HepG2 (cell line): Measurements from ENCODE around the gene GIMAP8. TPM values are rescaled to one million over a fixed set of nuclear protein-coding genes. Genes with fewer than 3 reads are reported as not detected.

Source experiments
- ATAC-seq: fragments of 200-7000 bp; cut with Tn5 transposase; 3 replicates; pipeline ENCODE4 v1.9.1; 2020; ENCODE audit warnings: mild to moderate bottlenecking, moderate library complexity
- BruUV-seq: library from RNA; stranded (reverse); fragments of 400-500 nt; replicated peaks from 2 replicates; lab custom pipeline; 2021; lab: Mats Ljungman, UMichigan
- CTCF ChIA-PET: fragments of 300-600 bp; formaldehyde crosslinking; extraction: SDS; loops from one replicate; lab custom pipeline; 2021; ENCODE audit warnings: low total read pairs, inconsistent platforms, low intra/inter-chr PET ratio; lab: Yijun Ruan, JAX
- POLR2A ChIA-PET: fragments of 350-600 bp; sonication (Branson Sonifier 250); formaldehyde crosslinking; loops from one replicate; lab custom pipeline; 2020; ENCODE audit warnings: antibody characterized with exemption, inconsistent platforms; lab: Yijun Ruan, JAX
- DNase-seq: peaks from one replicate; pipeline ENCODE4 v3.0.0-alpha.2; 2015; ENCODE audit warnings: low spot score
- FAIRE-seq: peaks from 3 replicates; lab custom pipeline; 2011; peaks lifted over from hg19 to GRCh38; lab: Jason Lieb, UNC
- H2AFZ ChIP-seq: one replicate; pipeline ENCODE4 v1.6.1; 2011; ENCODE audit warnings: low read length, inconsistent platforms
- H3K27ac ChIP-seq: fragments of 300-600 bp; 3 replicates; pipeline ENCODE4 v1.8.0; 2011; ENCODE audit warnings: mixed run types, mild to moderate bottlenecking, mixed read lengths, low read length, inconsistent platforms; ENCODE audit not compliant: insufficient read depth; ENCODE audit errors: extremely low read length
- H3K27me3 ChIP-seq, 2 experiments: fragments of 200-600 bp in 1 of 2; 2 replicates in 1 of 2; 3 replicates in 1 of 2; pipeline versions ENCODE4 v1.6.0 to v1.8.0; 2011; ENCODE audit warnings: low read length in 2 of 2, mild to moderate bottlenecking in 2 of 2, moderate library complexity in 2 of 2, inconsistent platforms in 1 of 2; ENCODE audit not compliant: insufficient read depth in 2 of 2, control insufficient read depth in 1 of 2
- H3K36me3 ChIP-seq, 2 experiments: fragments of 200-600 bp in 1 of 2; replicated peaks in 1 of 2; 2 replicates in 1 of 2; 3 replicates in 1 of 2; pipeline versions ENCODE4 v1.5.1 to v1.8.0; 2011; ENCODE audit warnings: low read length in 2 of 2, inconsistent platforms in 1 of 2; ENCODE audit not compliant: insufficient read depth in 2 of 2, control insufficient read depth in 1 of 2
- H3K4me1 ChIP-seq: 2 replicates; pipeline ENCODE4 v1.5.1; 2012; ENCODE audit warnings: low read length, inconsistent platforms; ENCODE audit not compliant: insufficient read depth
- H3K4me2 ChIP-seq: 2 replicates; pipeline ENCODE4 v1.6.0; 2011; ENCODE audit warnings: low read depth, low read length, inconsistent platforms
- H3K4me3 ChIP-seq, 3 experiments: fragments of 200-600 bp in 1 of 3; sonication (generic), shearing (Covaris generic) in 1 of 3; replicated peaks in 1 of 3; 2 replicates each; pipeline ENCODE4 v1.5.1; 2011 to 2016; ENCODE audit warnings: low read length in 3 of 3, inconsistent platforms in 2 of 3, low read depth in 2 of 3, mild to moderate bottlenecking in 2 of 3, control low read depth in 1 of 3, mixed read lengths in 1 of 3; ENCODE audit not compliant: insufficient read depth in 1 of 3
- H3K79me2 ChIP-seq: one replicate; pipeline ENCODE4 v1.6.1; 2011; ENCODE audit warnings: low read length, inconsistent platforms; ENCODE audit not compliant: insufficient read depth
- H3K9ac ChIP-seq: 2 replicates; pipeline ENCODE4 v1.6.0; 2011; ENCODE audit warnings: mild to moderate bottlenecking, low read depth, low read length, inconsistent platforms; ENCODE audit not compliant: insufficient read depth
- H3K9me3 ChIP-seq: 2 replicates; pipeline ENCODE4 v1.5.1; 2012; ENCODE audit warnings: mild to moderate bottlenecking, low read length
- H4K20me1 ChIP-seq: 2 replicates; pipeline ENCODE4 v1.6.0; 2011; ENCODE audit warnings: inconsistent platforms, mild to moderate bottlenecking, low read length, moderate library complexity; ENCODE audit not compliant: insufficient read depth
- KDM4B ChIP-seq: sonication (generic); formaldehyde crosslinking; IDR thresholded peaks from 2 replicates; pipeline ENCODE4 v1.4.0; 2020; ENCODE audit warnings: missing genetic modification reagents
- MEIS2 ChIP-seq: sonication (generic); formaldehyde crosslinking; IDR thresholded peaks from 2 replicates; pipeline ENCODE4 v1.9.0; 2021; ENCODE audit warnings: mild to moderate bottlenecking, missing genetic modification reagents
- NFE2 ChIP-seq: sonication (generic); formaldehyde crosslinking; IDR thresholded peaks from 2 replicates; pipeline ENCODE4 v1.4.0; 2020; ENCODE audit warnings: missing genetic modification reagents
- POGK ChIP-seq: sonication (generic); formaldehyde crosslinking; conservative IDR thresholded peaks from 2 replicates; pipeline ENCODE4 v1.8.0; 2022; ENCODE audit warnings: mild to moderate bottlenecking, moderate library complexity, missing genetic modification reagents
- SPEN ChIP-seq: sonication (generic); formaldehyde crosslinking; IDR thresholded peaks from 2 replicates; pipeline ENCODE4 v1.5.1; 2020; ENCODE audit warnings: low read depth, mild to moderate bottlenecking, missing genetic modification reagents
- ZBED4 ChIP-seq: sonication (generic); formaldehyde crosslinking; IDR thresholded peaks from 2 replicates; pipeline ENCODE4 v1.4.0; 2020; ENCODE audit warnings: missing genetic modification reagents, borderline replicate concordance
- ZBTB4 ChIP-seq: sonication (generic); formaldehyde crosslinking; IDR thresholded peaks from 2 replicates; pipeline ENCODE4 v1.4.0; 2020; ENCODE audit warnings: missing genetic modification reagents, mild to moderate bottlenecking, borderline replicate concordance
- ZKSCAN8 ChIP-seq: IDR thresholded peaks from 2 replicates; pipeline ENCODE4 v1.6.1; 2016; ENCODE audit warnings: borderline replicate concordance, missing genetic modification reagents, missing compliant biosample characterization
- ZNF780A ChIP-seq: sonication (generic); formaldehyde crosslinking; IDR thresholded peaks from 2 replicates; pipeline ENCODE4 v1.8.0; 2022; ENCODE audit warnings: mild to moderate bottlenecking, missing genetic modification reagents, moderate library complexity
- ZNF839 ChIP-seq: sonication (generic); formaldehyde crosslinking; IDR thresholded peaks from 2 replicates; pipeline ENCODE4 v1.4.0; 2020; ENCODE audit warnings: missing genetic modification reagents, mild to moderate bottlenecking, borderline replicate concordance
- ZUFSP ChIP-seq: sonication (generic); formaldehyde crosslinking; IDR thresholded peaks from 2 replicates; pipeline ENCODE4 v1.9.0; 2021; ENCODE audit warnings: missing genetic modification reagents, mild to moderate bottlenecking, borderline replicate concordance
- WGBS: methylation state at CpG from one replicate; pipeline ENCODE4 v1.1.6; 2017; ENCODE audit warnings: low lambda C conversion rate; 5-methylcytosine and 5-hydroxymethylcytosine counted together
- in situ Hi-C: cut with HindIII; loops from 2 replicates; pipeline ENCODE4 v1.10.0; 2017; ENCODE audit warnings: low pct_unique_long_range_greater_than_20kb; ENCODE audit not compliant: extremely low pct_ligation_motif_present
- intact Hi-C: fragments of 100-400 bp; cut with micrococcal nuclease; formaldehyde crosslinking; loops from one replicate; pipeline ENCODE4 v1.10.0; 2022; ENCODE audit not compliant: unreplicated experiment
- polyA plus RNA-seq, 8 experiments: library from polyadenylated mRNA; depleted of rRNA in 3 of 8; stranded (reverse) in 7 of 8; unstranded in 1 of 8; fragments of >200 nt; fragmentation: Illumina TruSeq in 4 of 8; extraction: Trizol in 4 of 8; gene quantifications; 2 replicates each; pipeline versions ENCODE4 v1.2.1 to v1.2.3, GENCODE V29; 2011 to 2016; ENCODE audit warnings: low read depth in 4 of 8, missing spikeins in 1 of 8, mixed read lengths in 1 of 8; ENCODE audit not compliant: insufficient read depth in 1 of 8
- total RNA-seq, 5 experiments: library from RNA; depleted of rRNA; stranded (reverse); fragments of >200 nt; fragmentation: Illumina TruSeq; extraction: Trizol; gene quantifications; 2 replicates each; pipeline ENCODE4 v1.2.3, GENCODE V29; 2016; ENCODE audit warnings: low read depth in 1 of 5

GIMAP8 gene
- total and polyA plus RNA-seq, 2 of the 13 experiments (the other 11 are each of a cell fraction or from before 2014, with no cell fraction given): not detected

- H3K4me3 ChIP-seq: no peak overlapping the region
- H3K9ac ChIP-seq: no peak overlapping the region
- H3K27me3 ChIP-seq: peaks cover 5 to 55% of the 10 kb centered on the region in 2 experiments; a peak in 4 of 5 replicates
- 44% methylated on average over 2 of the region's 2 CpGs for WGBS
- no peaks in the 10 kb centered on the region for H3K79me2 ChIP-seq
- FAIRE-seq (no peak), ATAC-seq (no peak), DNase-seq (no peak)
- H4K20me1 ChIP-seq: no peaks in the 10 kb centered on the region
- TF ChIP-seq ZBTB4 (CRISPR knock-in tag) (no peak), KDM4B (no peak), SPEN (CRISPR knock-in tag) (no peak), ZBED4 (no peak), ZNF780A (no peak), MEIS2 (CRISPR knock-in tag) (no peak), ZNF839 (CRISPR knock-in tag) (no peak), ZKSCAN8 (CRISPR knock-in tag) (no peak), POGK (CRISPR knock-in tag) (no peak), NFE2 (CRISPR knock-in tag) (no peak), ZUFSP (CRISPR knock-in tag) (no peak)
- 0 out of 2 replicates have a peak, but pooled peaks cover 4% of the 10 kb centered on the region for H3K9me3 ChIP-seq
- H3K4me1 ChIP-seq: no peaks in the 10 kb centered on the region
- intact Hi-C loops: no loop called here
- in situ Hi-C loops: loop anchor here (5.0 kb wide), 1 partner anchor 311 kb away; no protein-coding TSS in a partner anchor
- H3K36me3 ChIP-seq: no peaks in the 10 kb centered on the region
- H2AFZ ChIP-seq: no peak overlapping the region
- ChIA-PET CTCF (no interaction called here), POLR2A (no interaction called here)
- no peak overlapping the region for H3K4me2 ChIP-seq
- BruUV-seq: no TSS peak
- no peak overlapping the region for H3K27ac ChIP-seq
These were observed 4.0 kb upstream of the GIMAP8 start for GRCh38 chr7:150446288-150446938.
